Activated naive CD8-positive, alpha-beta T cell treated with anti-CD3 and anti-CD28 coated beads, Interleukin-2, amount 50 U/mL, for 24 hours (primary cell): ENCODE measurements around the gene FBXO5.
A peak's percentile ranks its signal among the peaks of the same experiment; 100 is the strongest.
"Not testable (repeated sequence)": the region's sequence is repeated elsewhere in the genome, so short reads cannot be mapped to it uniquely, and the experiment has no call there.

ENCODE experiments used
- ATAC-seq: fragments of 150-1000 bp; cut with Tn5 transposase; one replicate; pipeline ENCODE4 v1.10.0; 2021
- DNase-seq: peaks from one replicate; pipeline ENCODE4 v3.0.0; 2021
- H3K27ac Mint-ChIP-seq: one replicate; pipeline ENCODE4 v1.8.0; 2021; ENCODE audit warnings: mild to moderate bottlenecking, mixed read lengths
- H3K27me3 Mint-ChIP-seq: one replicate; pipeline ENCODE4 v1.8.0; 2021; ENCODE audit warnings: mixed read lengths
- H3K36me3 Mint-ChIP-seq: one replicate; pipeline ENCODE4 v1.8.0; 2021; ENCODE audit warnings: low read depth, mixed read lengths
- H3K4me1 Mint-ChIP-seq: one replicate; pipeline ENCODE4 v1.8.0; 2021; ENCODE audit warnings: mixed read lengths
- H3K4me3 Mint-ChIP-seq: one replicate; pipeline ENCODE4 v1.8.0; 2021; ENCODE audit warnings: mild to moderate bottlenecking, moderate library complexity, mixed read lengths
- H3K9me3 Mint-ChIP-seq: one replicate; pipeline ENCODE4 v1.8.0; 2021; ENCODE audit warnings: mixed read lengths

FBXO5 gene

GRCh38 chr6:152980656-152981055, 2.2 kb downstream of the FBXO5 start:
- Mint-ChIP-seq H3K4me1 (peaks cover 74% of the 10 kb centered on the region), H3K27ac (peak overlapping the region; percentile 30), H3K36me3 (peaks cover 64% of the 10 kb centered on the region), H3K4me3 (peak overlapping the region; percentile 93), H3K27me3 (peaks cover 4% of the 10 kb centered on the region), H3K9me3 (no peaks in the 10 kb centered on the region)
- DNase-seq (no peak), ATAC-seq (no peak)

- DNase-seq = no peak
- peaks cover 75% of the 10 kb centered on the region for H3K4me1 Mint-ChIP-seq
- no peak overlapping the region for H3K27ac Mint-ChIP-seq
- no peak overlapping the region for H3K4me3 Mint-ChIP-seq
- no peaks in the 10 kb centered on the region for H3K9me3 Mint-ChIP-seq
- no peak for ATAC-seq
- peaks cover 4% of the 10 kb centered on the region for H3K27me3 Mint-ChIP-seq
- H3K36me3 Mint-ChIP-seq = peaks cover 74% of the 10 kb centered on the region
Observed at GRCh38 chr6:152979116-152979515, 3.7 kb downstream of the FBXO5 start.

- Mint-ChIP-seq H3K36me3 (peaks cover 77% of the 10 kb centered on the region), H3K4me3 (no peak overlapping the region), H3K4me1 (peaks cover 73% of the 10 kb centered on the region), H3K27ac (no peak overlapping the region), H3K9me3 (no peaks in the 10 kb centered on the region), H3K27me3 (no peaks in the 10 kb centered on the region)
- no peak for ATAC-seq
- DNase-seq = no peak
Observed at GRCh38 chr6:152978058-152978457, 4.8 kb downstream of the FBXO5 start.

- H3K9me3 Mint-ChIP-seq = no peaks in the 10 kb centered on the region
- no peak for ATAC-seq
- H3K4me1 Mint-ChIP-seq = peaks cover 73% of the 10 kb centered on the region
- no peaks in the 10 kb centered on the region for H3K27me3 Mint-ChIP-seq
- DNase-seq = no peak
- H3K27ac Mint-ChIP-seq = no peak overlapping the region
- peaks cover 82% of the 10 kb centered on the region for H3K36me3 Mint-ChIP-seq
- H3K4me3 Mint-ChIP-seq = no peak overlapping the region
Observed at GRCh38 chr6:152977556-152977955, 5.3 kb downstream of the FBXO5 start.

- H3K4me1 Mint-ChIP-seq = peaks cover 70% of the 10 kb centered on the region
- no peak for ATAC-seq
- H3K36me3 Mint-ChIP-seq = peaks cover 86% of the 10 kb centered on the region
- H3K27ac Mint-ChIP-seq = no peak overlapping the region
- H3K9me3 Mint-ChIP-seq = no peaks in the 10 kb centered on the region
- peak overlapping the region; percentile 21 for H3K4me3 Mint-ChIP-seq
- DNase-seq = no peak
- no peaks in the 10 kb centered on the region for H3K27me3 Mint-ChIP-seq
Observed at GRCh38 chr6:152976749-152977148, 6.1 kb downstream of the FBXO5 start.

- ATAC-seq = peak; percentile 46
- peak overlapping the region; percentile 30 for H3K4me3 Mint-ChIP-seq
- peaks cover 58% of the 10 kb centered on the region for H3K4me1 Mint-ChIP-seq
Observed at GRCh38 chr6:152975204-152975915, 7.5 kb downstream of the FBXO5 start.

GRCh38 chr6:152973916-152974315, 8.9 kb downstream of the FBXO5 start:
- Mint-ChIP-seq H3K27ac (no peak overlapping the region), H3K9me3 (peaks cover 15% of the 10 kb centered on the region), H3K27me3 (no peaks in the 10 kb centered on the region), H3K36me3 (peaks cover 91% of the 10 kb centered on the region), H3K4me1 (peaks cover 44% of the 10 kb centered on the region), H3K4me3 (no peak overlapping the region)
- no peak for DNase-seq
- ATAC-seq = no peak

More at GRCh38 chr6:152975204-152975915, 7.5 kb downstream of the FBXO5 start:
- Mint-ChIP-seq H3K27me3 (no peaks in the 10 kb centered on the region), H3K9me3 (peaks cover 8% of the 10 kb centered on the region), H3K27ac (no peak overlapping the region), H3K36me3 (peaks cover 85% of the 10 kb centered on the region)
- DNase-seq = no peak

GRCh38 chr6:152969688-152970418, 13.0 kb downstream of the FBXO5 start:
- Mint-ChIP-seq H3K27ac (no peak overlapping the region), H3K4me3 (no peak overlapping the region), H3K36me3 (peaks cover 57% of the 10 kb centered on the region), H3K9me3 (peaks cover 21% of the 10 kb centered on the region), H3K4me1 (peaks cover 12% of the 10 kb centered on the region), H3K27me3 (no peaks in the 10 kb centered on the region)
- DNase-seq = no peak
- no peak for ATAC-seq

- not testable (repeated sequence) for ATAC-seq, H3K27me3 Mint-ChIP-seq, DNase-seq, H3K4me1 Mint-ChIP-seq, H3K27ac Mint-ChIP-seq, H3K4me3 Mint-ChIP-seq
- peaks cover 24% of the 10 kb centered on the region for H3K36me3 Mint-ChIP-seq
- peaks cover 19% of the 10 kb centered on the region for H3K9me3 Mint-ChIP-seq
Observed at GRCh38 chr6:152966168-152966894, 16.5 kb downstream of the FBXO5 start.

- Mint-ChIP-seq H3K4me1 (no peaks in the 10 kb centered on the region), H3K4me3 (no peak overlapping the region), H3K36me3 (no peaks in the 10 kb centered on the region), H3K9me3 (no peaks in the 10 kb centered on the region), H3K27ac (no peak overlapping the region), H3K27me3 (peaks cover 15% of the 10 kb centered on the region)
- no peak for ATAC-seq
- no peak for DNase-seq
Observed at GRCh38 chr6:152959333-152959732, 23.5 kb downstream of the FBXO5 start.

- DNase-seq (no peak), ATAC-seq (no peak)
- H3K27ac Mint-ChIP-seq = no peak overlapping the region
- no peaks in the 10 kb centered on the region for H3K4me1 Mint-ChIP-seq
- no peak overlapping the region for H3K4me3 Mint-ChIP-seq
- peaks cover 20% of the 10 kb centered on the region for H3K27me3 Mint-ChIP-seq
- H3K9me3 Mint-ChIP-seq = no peaks in the 10 kb centered on the region
- H3K36me3 Mint-ChIP-seq = no peaks in the 10 kb centered on the region
Observed at GRCh38 chr6:152957796-152958195, 25.0 kb downstream of the FBXO5 start.

GRCh38 chr6:152954443-152954842, 28.4 kb downstream of the FBXO5 start:
- H3K27me3 Mint-ChIP-seq = peaks cover 23% of the 10 kb centered on the region
- H3K4me3 Mint-ChIP-seq = no peak overlapping the region
- no peaks in the 10 kb centered on the region for H3K9me3 Mint-ChIP-seq
- DNase-seq = no peak
- H3K4me1 Mint-ChIP-seq = peaks cover 7% of the 10 kb centered on the region
- no peaks in the 10 kb centered on the region for H3K36me3 Mint-ChIP-seq
- ATAC-seq = no peak
- no peak overlapping the region for H3K27ac Mint-ChIP-seq

- Mint-ChIP-seq H3K27me3 (peaks cover 21% of the 10 kb centered on the region), H3K4me1 (peaks cover 10% of the 10 kb centered on the region), H3K4me3 (no peak overlapping the region), H3K27ac (no peak overlapping the region), H3K36me3 (no peaks in the 10 kb centered on the region), H3K9me3 (no peaks in the 10 kb centered on the region)
- DNase-seq = no peak
- ATAC-seq = no peak
Observed at GRCh38 chr6:152952866-152953509, 29.9 kb downstream of the FBXO5 start.

- DNase-seq (no peak), ATAC-seq (peak; percentile 71)
- Mint-ChIP-seq H3K27ac (peak overlapping the region; percentile 43), H3K4me1 (peaks cover 11% of the 10 kb centered on the region), H3K27me3 (peaks cover 21% of the 10 kb centered on the region), H3K36me3 (no peaks in the 10 kb centered on the region), H3K4me3 (no peak overlapping the region), H3K9me3 (no peaks in the 10 kb centered on the region)
Observed at GRCh38 chr6:152952045-152952444, 30.8 kb downstream of the FBXO5 start.
